K562 (cell line): ENCODE results near the gene ERVFRD-1.

Source experiments
- OTX1 ChIP-seq: fragments of 450-650 bp; formaldehyde crosslinking; IDR thresholded peaks from 2 replicates; pipeline ENCODE4 v1.4.0; 2022; ENCODE audit warnings: mild to moderate bottlenecking
- SPI1 ChIP-seq: IDR thresholded peaks from 2 replicates; pipeline ENCODE4 v1.6.1; 2011; ENCODE audit warnings: low read depth, low read length, control low read depth, borderline replicate concordance
- ZBTB1 ChIP-seq: sonication (generic); formaldehyde crosslinking; IDR thresholded peaks from 2 replicates; pipeline ENCODE4 v1.8.1; 2023; ENCODE audit warnings: missing genetic modification reagents, low read depth, mild to moderate bottlenecking, borderline replicate concordance
- TF ChIP-seq, protein P1 (sequence below), 3 experiments: IDR thresholded peaks in 2 of 3; conservative IDR thresholded peaks in 1 of 3; 2 replicates each; pipeline ENCODE4 v1.5.1; 2011 to 2012; ENCODE audit warnings: low read length in 3 of 3, mild to moderate bottlenecking in 3 of 3, control low read depth in 2 of 3, improper control_type of control experiment in 1 of 3, inconsistent platforms in 1 of 3, low read depth in 1 of 3, mixed read lengths in 1 of 3, moderate library complexity in 1 of 3; ENCODE audit not compliant: insufficient read depth in 2 of 3
- TF ChIP-seq, protein P2 (sequence below), 2 experiments: fragments of 450-650 bp; formaldehyde crosslinking in 1 of 2; IDR thresholded peaks; 2 replicates each; pipeline versions ENCODE4 v1.4.0 to v1.6.1; 2014 to 2020; ENCODE audit warnings: mild to moderate bottlenecking in 2 of 2, borderline replicate concordance in 1 of 2, low read depth in 1 of 2

DNA sequence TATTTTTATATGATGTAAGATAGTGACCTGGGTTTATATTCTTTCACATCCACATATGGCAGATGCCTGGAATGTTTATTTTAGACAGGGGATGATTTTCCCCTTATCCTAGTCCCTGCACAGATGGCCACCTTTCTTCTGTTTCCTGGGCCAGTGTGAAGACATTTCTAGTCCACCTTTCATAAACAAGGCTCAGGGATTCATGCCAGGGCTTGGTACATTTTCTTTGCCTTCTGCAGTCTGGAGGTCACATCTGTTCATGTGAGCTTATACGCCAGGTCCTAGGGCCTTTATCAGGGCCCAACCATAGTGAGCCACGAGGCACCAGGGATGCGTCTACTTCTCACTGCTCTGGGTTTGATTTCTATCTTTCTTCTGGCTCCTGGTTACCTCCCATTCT lies 38.0 kb upstream of the ERVFRD-1 start:
- TF ChIP-seq ZBTB1 (CRISPR knock-in tag) (no peak), OTX1 (CRISPR knock-in tag) (no peak), SPI1 (no peak)
- TF ChIP-seq, protein P1, sequence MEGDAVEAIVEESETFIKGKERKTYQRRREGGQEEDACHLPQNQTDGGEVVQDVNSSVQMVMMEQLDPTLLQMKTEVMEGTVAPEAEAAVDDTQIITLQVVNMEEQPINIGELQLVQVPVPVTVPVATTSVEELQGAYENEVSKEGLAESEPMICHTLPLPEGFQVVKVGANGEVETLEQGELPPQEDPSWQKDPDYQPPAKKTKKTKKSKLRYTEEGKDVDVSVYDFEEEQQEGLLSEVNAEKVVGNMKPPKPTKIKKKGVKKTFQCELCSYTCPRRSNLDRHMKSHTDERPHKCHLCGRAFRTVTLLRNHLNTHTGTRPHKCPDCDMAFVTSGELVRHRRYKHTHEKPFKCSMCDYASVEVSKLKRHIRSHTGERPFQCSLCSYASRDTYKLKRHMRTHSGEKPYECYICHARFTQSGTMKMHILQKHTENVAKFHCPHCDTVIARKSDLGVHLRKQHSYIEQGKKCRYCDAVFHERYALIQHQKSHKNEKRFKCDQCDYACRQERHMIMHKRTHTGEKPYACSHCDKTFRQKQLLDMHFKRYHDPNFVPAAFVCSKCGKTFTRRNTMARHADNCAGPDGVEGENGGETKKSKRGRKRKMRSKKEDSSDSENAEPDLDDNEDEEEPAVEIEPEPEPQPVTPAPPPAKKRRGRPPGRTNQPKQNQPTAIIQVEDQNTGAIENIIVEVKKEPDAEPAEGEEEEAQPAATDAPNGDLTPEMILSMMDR (IDR thresholded peaks at IDR 0.05 in 2 of 3, conservative IDR thresholded peaks at IDR 0.05 in 1 of 3; ENCODE audit: insufficient read depth in 2 of 3, low read depth in 1 of 3, low read length in 3 of 3): no peak
- TF ChIP-seq, protein P2, sequence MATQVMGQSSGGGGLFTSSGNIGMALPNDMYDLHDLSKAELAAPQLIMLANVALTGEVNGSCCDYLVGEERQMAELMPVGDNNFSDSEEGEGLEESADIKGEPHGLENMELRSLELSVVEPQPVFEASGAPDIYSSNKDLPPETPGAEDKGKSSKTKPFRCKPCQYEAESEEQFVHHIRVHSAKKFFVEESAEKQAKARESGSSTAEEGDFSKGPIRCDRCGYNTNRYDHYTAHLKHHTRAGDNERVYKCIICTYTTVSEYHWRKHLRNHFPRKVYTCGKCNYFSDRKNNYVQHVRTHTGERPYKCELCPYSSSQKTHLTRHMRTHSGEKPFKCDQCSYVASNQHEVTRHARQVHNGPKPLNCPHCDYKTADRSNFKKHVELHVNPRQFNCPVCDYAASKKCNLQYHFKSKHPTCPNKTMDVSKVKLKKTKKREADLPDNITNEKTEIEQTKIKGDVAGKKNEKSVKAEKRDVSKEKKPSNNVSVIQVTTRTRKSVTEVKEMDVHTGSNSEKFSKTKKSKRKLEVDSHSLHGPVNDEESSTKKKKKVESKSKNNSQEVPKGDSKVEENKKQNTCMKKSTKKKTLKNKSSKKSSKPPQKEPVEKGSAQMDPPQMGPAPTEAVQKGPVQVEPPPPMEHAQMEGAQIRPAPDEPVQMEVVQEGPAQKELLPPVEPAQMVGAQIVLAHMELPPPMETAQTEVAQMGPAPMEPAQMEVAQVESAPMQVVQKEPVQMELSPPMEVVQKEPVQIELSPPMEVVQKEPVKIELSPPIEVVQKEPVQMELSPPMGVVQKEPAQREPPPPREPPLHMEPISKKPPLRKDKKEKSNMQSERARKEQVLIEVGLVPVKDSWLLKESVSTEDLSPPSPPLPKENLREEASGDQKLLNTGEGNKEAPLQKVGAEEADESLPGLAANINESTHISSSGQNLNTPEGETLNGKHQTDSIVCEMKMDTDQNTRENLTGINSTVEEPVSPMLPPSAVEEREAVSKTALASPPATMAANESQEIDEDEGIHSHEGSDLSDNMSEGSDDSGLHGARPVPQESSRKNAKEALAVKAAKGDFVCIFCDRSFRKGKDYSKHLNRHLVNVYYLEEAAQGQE (IDR thresholded peaks at IDR 0.05; ENCODE audit: borderline replicate concordance): no peak
- TF ChIP-seq, protein P2 (CRISPR knock-in tag; IDR thresholded peaks at IDR 0.05; ENCODE audit: low read depth): no peak
